HPDE6-E6E7 (cell line): ENCODE results near the gene SIK3.
"Not testable (repeated sequence)": the region's sequence is repeated elsewhere in the genome, so short reads cannot be mapped to it uniquely, and the experiment has no call there.

Experiments
- DNase-seq: peaks from one replicate; pipeline ENCODE4 v3.0.0; 2011; ENCODE audit warnings: missing footprints; ENCODE audit errors: extremely low spot score

SIK3 gene

DNA sequence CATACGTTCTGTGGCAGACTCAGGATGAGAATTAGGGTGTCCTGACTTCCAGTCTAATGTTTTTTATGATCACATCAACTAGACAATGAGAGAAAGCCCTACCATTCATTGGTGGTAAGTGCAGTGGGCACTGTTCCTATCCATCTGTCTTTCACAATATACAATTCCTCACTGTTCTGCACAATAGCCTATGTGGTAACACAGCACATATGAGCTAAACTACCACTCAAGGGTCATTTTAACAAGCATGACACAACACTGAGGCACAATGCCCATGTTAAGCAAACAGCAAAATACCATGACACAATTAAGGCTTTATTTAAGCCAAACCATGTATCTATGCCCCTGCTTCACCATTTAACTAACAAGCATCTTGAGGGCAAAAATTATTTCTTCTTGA is 52.3 kb downstream of the SIK3 start:
- no peak for DNase-seq

DNA sequence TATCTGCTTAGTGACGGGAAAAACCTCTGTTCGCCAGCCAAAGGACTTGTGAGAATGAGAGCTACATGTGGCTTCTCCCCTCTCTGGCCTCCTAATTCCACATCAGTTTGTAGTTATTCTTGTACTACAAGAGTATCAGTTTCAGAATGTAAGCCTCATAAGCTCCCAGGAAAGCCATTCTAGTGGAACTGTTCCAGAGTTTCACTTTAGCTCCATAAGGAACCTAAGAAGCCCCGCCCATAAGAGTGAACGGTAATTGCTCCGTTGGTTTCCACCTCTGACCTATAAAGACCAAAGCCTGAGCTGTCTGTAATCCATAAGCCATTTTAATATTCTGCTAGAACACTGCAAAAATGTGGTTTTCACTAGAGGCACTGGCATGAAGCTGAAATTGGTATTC is 53.0 kb downstream of the SIK3 start:
- DNase-seq, result no peak

- no peak for DNase-seq
Measured at GRCh38 chr11:117044287-117045035, 53.8 kb downstream of the SIK3 start.

DNA sequence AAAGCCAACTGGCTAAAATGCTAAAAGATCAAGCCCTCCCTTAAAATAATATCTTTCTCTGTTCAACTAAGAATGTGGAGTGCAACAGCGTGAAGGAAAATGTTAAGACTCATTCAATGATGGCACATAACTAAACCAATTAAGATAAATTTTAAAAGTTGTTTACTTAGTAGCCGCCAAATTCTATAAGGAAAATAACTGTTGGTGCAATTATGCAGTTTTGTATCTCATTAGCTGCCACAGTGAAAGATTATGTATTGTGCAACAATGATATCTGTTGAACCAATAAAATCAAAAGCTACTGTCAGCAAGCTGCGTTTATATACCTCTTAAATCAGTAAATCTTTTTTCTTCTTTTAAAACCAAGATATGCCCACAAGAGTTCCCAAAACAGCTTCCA is 55.5 kb downstream of the SIK3 start:
- DNase-seq, result no peak

- no peak for DNase-seq
Measured at GRCh38 chr11:117039900-117040299, 58.3 kb downstream of the SIK3 start.

GRCh38 chr11:117039270-117039669 is 59.0 kb downstream of the SIK3 start:
- DNase-seq, result no peak

- no peak for DNase-seq
Measured at GRCh38 chr11:117037975-117038350, 60.3 kb downstream of the SIK3 start.

GRCh38 chr11:117037279-117037974 is 60.8 kb downstream of the SIK3 start:
- no peak for DNase-seq

- DNase-seq, result no peak
Measured at GRCh38 chr11:117034901-117035300, 63.3 kb downstream of the SIK3 start.

DNA sequence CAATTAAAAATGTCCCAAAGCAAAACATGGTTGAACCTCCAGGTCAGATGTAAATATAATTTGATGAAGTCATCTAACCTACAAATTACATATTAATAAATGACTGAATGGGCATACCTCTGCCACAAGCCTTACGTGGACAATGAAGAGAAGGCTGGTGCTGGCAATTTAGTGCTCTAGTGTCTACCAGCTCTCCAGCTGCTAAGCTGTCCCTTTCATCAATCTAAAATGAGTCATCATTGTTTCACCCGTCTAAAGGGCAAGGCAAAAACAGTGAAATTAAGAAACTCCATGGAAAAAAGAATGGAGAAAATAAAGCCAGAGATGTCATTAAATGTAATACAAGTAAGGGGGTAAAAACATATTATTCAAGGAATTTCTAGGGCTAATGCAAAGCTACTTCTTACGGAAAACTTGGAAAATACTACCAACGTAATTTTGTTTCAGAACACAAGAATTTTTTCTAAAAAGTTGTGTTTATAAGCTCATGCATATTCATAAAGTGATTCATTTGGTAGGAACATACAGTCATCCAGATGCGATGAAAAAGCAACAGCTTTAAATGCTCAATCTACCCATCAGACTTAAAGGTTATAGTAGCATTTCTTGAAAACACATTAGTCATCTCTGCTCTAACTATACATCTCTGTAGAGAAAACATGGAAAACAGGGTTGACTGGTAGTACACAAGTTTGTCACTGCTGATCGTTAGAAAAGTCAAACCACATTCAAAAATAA is 71.5 kb downstream of the SIK3 start:
- DNase-seq, result peak; percentile 49

DNA sequence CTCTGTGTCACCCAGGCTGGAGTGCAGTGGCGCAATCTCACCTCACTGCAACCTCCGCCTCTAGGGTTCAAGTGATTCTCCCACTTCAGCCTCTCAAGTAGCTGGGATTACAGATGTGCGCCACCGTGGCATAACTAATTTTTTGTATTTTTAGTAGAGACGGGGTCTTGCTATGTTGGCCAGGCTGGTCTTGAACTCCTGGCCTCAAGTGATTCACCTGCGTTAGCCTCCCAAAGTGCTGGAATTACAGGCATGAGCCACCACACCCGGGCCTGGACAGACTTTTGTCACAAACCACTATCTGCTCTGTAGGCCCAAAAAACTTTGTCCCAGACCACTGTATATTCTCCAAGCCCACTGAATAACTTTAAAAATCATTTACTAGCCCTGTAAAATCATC is 74.5 kb downstream of the SIK3 start:
- not testable (repeated sequence) for DNase-seq

GRCh38 chr11:117023178-117023577 is 75.0 kb downstream of the SIK3 start:
- DNase-seq, result no peak

GRCh38 chr11:117022526-117022925 is 75.7 kb downstream of the SIK3 start:
- no peak for DNase-seq

- no peak for DNase-seq
Measured at GRCh38 chr11:117020869-117021564, 77.2 kb downstream of the SIK3 start.

DNA sequence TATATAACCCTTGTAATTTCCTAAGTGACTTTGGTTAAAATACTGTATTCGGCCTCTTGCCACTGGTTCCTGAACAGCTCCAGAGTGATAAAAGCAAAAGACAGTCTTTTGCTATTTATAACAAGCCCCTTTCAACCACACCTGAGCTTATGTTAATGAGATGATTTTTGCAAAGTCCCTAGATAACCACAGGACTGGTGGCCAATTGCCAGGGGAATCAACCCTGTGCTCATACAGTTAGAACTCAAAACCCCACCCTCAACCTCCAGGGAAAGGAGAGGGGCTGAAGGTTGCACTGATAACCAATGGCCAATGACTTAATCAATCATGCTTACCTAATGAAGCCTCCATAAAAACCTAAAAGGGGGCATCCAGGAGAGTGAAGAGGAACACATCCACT is 77.9 kb downstream of the SIK3 start:
- DNase-seq, result no peak

DNA sequence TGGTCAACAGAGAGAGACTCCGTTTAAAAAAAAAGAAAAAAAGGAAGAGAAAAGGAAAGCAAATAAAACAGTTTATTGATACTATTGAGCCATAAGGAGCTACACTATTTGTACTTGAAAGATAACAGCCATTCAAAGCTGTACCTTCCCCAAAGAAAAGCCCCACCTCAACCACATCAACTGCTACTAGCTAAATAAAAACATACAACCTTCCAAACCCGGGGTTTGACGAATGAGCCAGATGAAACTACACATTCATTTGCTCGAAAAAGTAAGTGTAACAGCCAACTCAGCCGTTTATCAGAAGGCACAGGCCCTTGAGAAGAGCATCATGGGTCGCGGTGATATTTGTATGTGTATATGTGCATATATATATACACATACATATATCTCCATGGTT is 78.4 kb downstream of the SIK3 start:
- DNase-seq, result no peak

DNA sequence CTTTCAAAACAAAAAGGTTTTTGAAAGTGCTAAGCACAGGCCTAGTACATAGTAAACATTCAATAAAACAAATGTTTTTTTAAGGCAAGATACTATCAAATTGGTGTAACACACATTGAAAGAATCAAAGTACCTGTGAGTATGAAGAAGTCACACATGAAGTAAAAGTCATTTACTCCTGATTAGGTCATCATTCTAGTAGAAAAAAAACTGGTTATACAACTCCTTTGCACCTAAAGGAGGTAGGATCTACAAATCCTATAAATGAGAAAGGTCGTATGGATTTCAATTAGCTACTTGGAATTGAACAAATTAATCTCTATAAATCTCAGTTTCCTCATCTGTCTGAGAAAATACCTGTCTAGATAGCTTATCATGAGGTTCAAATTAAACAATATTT is 80.8 kb downstream of the SIK3 start:
- no peak for DNase-seq

- DNase-seq, result no peak
Measured at GRCh38 chr11:117016747-117017146, 81.5 kb downstream of the SIK3 start.

DNA sequence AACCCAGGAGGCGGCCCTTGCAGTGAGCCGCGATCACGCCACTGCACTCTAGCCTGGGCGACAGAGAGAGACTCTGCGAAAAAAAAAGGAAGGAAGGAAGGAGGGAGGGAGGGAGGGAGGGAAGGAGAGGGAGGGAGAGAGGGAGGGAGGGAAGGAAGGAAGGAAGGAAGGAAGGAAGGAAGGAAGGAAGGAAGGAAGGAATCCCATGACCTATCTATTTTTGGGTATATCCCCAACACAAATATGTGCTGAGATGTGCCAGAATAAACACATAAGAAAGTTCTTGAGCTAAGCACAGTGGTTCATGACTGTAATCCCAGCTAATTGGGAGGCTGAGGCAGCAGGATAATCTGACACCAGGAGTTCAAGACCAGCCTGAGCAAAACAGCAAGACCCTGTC is 82.0 kb downstream of the SIK3 start:
- no peak for DNase-seq

- peak; percentile 8 for DNase-seq
Measured at GRCh38 chr11:117011541-117011898, 86.7 kb downstream of the SIK3 start.

GRCh38 chr11:117010808-117011540 is 87.3 kb downstream of the SIK3 start:
- DNase-seq, result peak; percentile 88
